Spleen (tissue), 7 donors: ENCODE results near the gene EPHB2.

Experiments
- POLR2AphosphoS5 ChIP-seq, 3 donors: sonication (generic); formaldehyde crosslinking; IDR thresholded peaks; one replicate each; pipeline ENCODE4 v1.5.1; 2017; ENCODE audit warnings: antibody characterized with exemption in 3 of 3
- TF ChIP-seq, protein P1 (sequence below), 11 experiments: fragments of 200-600 bp in 7 of 11; fragments of 450-650 bp in 4 of 11; sonication (generic) in 4 of 11; IDR thresholded peaks in 8 of 11; conservative IDR thresholded peaks in 3 of 11; 1 replicate in 7 of 11; 2 replicates in 4 of 11; pipeline versions ENCODE4 v1.4.0 to v1.8.0; 2016 to 2021; ENCODE audit warnings: antibody characterized with exemption in 11 of 11, inconsistent platforms in 4 of 11, mild to moderate bottlenecking in 1 of 11
- donor health status: DM: no; HTN: no; CAD: no; lungs with moderate emphysema.
- donor health status: DM: no; HTN: no; CAD: no.
- donor health status: DM: no; HTN: no; CAD: no.

DNA sequence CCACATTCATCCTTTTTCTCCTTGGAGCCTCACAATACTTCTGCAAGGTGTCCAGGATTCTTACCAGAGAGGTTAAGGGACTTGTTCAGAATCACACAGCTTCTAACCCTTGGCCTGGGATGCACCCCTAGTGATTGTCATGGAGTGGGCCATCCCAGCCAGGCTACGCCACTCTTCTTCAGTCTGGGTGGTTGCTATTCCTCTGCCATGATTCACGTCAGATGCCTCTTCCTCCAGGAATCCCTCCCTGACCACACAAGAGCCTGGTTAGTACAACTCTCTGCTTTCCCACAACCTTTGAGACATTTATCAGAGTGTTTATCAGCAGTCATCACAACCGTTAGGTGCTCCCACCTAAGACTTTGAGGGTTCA, 121.8 kb downstream of the EPHB2 start:
- TF ChIP-seq, protein P1, sequence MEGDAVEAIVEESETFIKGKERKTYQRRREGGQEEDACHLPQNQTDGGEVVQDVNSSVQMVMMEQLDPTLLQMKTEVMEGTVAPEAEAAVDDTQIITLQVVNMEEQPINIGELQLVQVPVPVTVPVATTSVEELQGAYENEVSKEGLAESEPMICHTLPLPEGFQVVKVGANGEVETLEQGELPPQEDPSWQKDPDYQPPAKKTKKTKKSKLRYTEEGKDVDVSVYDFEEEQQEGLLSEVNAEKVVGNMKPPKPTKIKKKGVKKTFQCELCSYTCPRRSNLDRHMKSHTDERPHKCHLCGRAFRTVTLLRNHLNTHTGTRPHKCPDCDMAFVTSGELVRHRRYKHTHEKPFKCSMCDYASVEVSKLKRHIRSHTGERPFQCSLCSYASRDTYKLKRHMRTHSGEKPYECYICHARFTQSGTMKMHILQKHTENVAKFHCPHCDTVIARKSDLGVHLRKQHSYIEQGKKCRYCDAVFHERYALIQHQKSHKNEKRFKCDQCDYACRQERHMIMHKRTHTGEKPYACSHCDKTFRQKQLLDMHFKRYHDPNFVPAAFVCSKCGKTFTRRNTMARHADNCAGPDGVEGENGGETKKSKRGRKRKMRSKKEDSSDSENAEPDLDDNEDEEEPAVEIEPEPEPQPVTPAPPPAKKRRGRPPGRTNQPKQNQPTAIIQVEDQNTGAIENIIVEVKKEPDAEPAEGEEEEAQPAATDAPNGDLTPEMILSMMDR (IDR thresholded peaks at IDR 0.05 in 8 of 11, conservative IDR thresholded peaks at IDR 0.05 in 3 of 11): no peak
- TF ChIP-seq POLR2AphosphoS5 (IDR thresholded peaks at IDR 0.05): no peak
